ENCODE measurements around the gene CYP27C1.

Gene CYP27C1

GRCh38 chr2:127173057-127173456 lies 47.0 kb downstream of the CYP27C1 start:
- no peak for TF ChIP-seq CTCF (IDR thresholded peaks at IDR 0.05; ENCODE audit: extremely low read depth, insufficient read depth, missing control alignments)
- in situ Hi-C loops (cut with MboI; ENCODE audit: low pct_unique_long_range_greater_than_20kb, low sequenced_read_pairs, unreplicated experiment), result no loop called here
- no peak for DNase-seq (ENCODE audit: low spot score)

- no peak for TF ChIP-seq CTCF (IDR thresholded peaks at IDR 0.05; ENCODE audit: extremely low read depth, insufficient read depth, missing control alignments)
- in situ Hi-C loops (cut with MboI; ENCODE audit: low pct_unique_long_range_greater_than_20kb, low sequenced_read_pairs, unreplicated experiment), result no loop called here
- DNase-seq (ENCODE audit: low spot score), result no peak
Measured at GRCh38 chr2:127172306-127172705, 47.8 kb downstream of the CYP27C1 start.

GRCh38 chr2:127170452-127171197 lies 49.5 kb downstream of the CYP27C1 start:
- in situ Hi-C loops (cut with MboI; ENCODE audit: low pct_unique_long_range_greater_than_20kb, low sequenced_read_pairs, unreplicated experiment), result no loop called here
- TF ChIP-seq CTCF (IDR thresholded peaks at IDR 0.05; ENCODE audit: extremely low read depth, insufficient read depth, missing control alignments), result no peak
- no peak for DNase-seq (ENCODE audit: low spot score)

GRCh38 chr2:127170021-127170420 lies 50.1 kb downstream of the CYP27C1 start:
- in situ Hi-C loops (cut with MboI; ENCODE audit: low pct_unique_long_range_greater_than_20kb, low sequenced_read_pairs, unreplicated experiment), result no loop called here
- no peak for TF ChIP-seq CTCF (IDR thresholded peaks at IDR 0.05; ENCODE audit: extremely low read depth, insufficient read depth, missing control alignments)
- no peak for DNase-seq (ENCODE audit: low spot score)

- TF ChIP-seq CTCF (IDR thresholded peaks at IDR 0.05; ENCODE audit: extremely low read depth, insufficient read depth, missing control alignments), result no peak
- DNase-seq (ENCODE audit: low spot score), result no peak
- in situ Hi-C loops (cut with MboI; ENCODE audit: low pct_unique_long_range_greater_than_20kb, low sequenced_read_pairs, unreplicated experiment), result no loop called here
Measured at GRCh38 chr2:127169066-127169660, 50.9 kb downstream of the CYP27C1 start.

- DNase-seq (ENCODE audit: low spot score), result no peak
- in situ Hi-C loops (cut with MboI; ENCODE audit: low pct_unique_long_range_greater_than_20kb, low sequenced_read_pairs, unreplicated experiment), result no loop called here
- TF ChIP-seq CTCF (IDR thresholded peaks at IDR 0.05; ENCODE audit: extremely low read depth, insufficient read depth, missing control alignments), result no peak
Measured at GRCh38 chr2:127166231-127166860, 53.8 kb downstream of the CYP27C1 start.

All from GM13977 (cell line).